ENCODE measurements around the gene ARID3A.
"Not testable (repeated sequence)": the region's sequence is repeated elsewhere in the genome, so short reads cannot be mapped to it uniquely, and the experiment has no call there.

Gene ARID3A

GRCh38 chr19:947707-948539, 22.1 kb downstream of the ARID3A start:
- DNase-seq = no peak

- peak; percentile 27 for DNase-seq
These were observed 23.1 kb downstream of the ARID3A start for GRCh38 chr19:948842-949496.

GRCh38 chr19:950352-951066, 24.7 kb downstream of the ARID3A start:
- DNase-seq = no peak

GRCh38 chr19:952049-952679, 26.3 kb downstream of the ARID3A start:
- no peak for DNase-seq

DNA sequence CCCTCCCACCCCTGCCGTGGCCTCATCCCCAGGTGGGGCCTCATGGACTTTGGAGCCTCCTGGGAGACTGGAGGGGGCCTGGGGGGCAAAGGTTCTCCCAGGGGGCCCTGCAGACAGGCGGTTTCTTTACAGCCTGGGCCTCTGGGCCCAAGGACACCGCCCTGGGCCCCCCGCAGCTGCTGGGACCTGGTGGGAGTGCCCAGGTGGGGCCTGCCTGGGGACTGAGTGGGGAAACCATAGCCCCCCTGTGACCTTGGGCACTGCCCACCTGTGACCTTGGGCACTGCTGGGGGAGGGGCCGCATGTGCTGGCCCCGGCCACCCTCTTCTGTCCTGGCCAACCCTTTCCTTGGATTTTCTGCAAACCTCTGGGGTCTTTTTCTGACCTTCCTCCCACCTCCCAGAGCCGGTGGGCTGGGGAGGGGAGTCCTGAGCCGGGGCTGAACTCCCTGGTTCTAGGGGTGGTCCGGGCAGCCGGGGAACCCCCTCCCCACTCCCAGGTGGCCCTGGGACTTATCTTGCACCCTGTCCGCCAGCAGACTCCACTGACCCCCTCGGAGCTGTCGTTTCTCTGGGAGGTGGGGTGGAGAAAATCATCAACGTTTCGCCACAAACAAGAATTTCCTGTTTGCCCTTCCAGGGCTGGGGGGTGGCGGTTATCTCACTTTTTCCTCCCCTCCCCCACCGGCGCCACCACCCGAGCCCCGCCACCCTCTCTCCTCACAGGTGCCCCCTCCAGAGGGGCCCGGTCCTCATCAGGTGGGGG, 27.0 kb downstream of the ARID3A start:
- DNase-seq = no peak

DNA sequence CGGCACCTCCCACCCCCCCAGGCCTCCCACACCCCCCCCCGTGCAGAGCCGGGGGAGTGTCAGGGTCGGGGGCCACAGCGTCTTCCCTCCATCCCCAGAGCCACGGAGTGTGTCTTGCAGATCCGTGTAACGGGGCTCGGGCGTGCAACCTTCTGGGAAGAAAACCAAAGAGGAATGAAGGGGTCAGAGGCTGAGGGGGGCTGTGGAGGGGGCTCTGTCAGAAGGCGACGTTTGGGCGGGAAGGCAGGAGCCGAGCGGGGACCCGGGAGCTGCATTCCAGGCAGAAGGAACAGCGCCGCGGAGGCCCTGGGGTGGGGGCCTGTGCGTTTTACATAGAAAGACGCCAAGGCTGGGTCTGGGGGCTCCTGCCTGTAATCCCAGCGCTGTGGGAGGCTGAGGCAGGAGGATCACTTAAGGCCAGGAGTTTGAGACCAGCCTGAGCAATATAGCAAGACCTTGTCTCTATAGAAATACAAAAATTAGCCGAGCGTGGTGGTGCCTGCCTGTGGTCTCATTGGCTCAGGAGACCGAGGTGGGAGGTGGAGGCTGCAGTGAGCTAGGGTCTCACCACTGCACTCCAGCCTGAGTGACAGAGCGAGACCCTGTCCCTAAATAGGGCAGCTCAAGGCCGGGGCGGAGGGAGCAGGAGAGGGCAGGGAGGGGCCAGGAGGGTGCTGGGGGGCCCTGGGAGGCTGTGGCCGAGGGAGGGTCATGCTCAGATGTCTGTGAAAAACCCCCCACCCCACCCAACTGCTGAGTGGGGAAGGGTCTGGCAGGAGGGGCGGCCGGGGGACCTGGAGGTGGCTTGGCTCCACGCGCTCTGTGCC, 27.8 kb downstream of the ARID3A start:
- no peak for DNase-seq

- DNase-seq = no peak
These were observed 28.4 kb downstream of the ARID3A start for GRCh38 chr19:954272-954671.

DNA sequence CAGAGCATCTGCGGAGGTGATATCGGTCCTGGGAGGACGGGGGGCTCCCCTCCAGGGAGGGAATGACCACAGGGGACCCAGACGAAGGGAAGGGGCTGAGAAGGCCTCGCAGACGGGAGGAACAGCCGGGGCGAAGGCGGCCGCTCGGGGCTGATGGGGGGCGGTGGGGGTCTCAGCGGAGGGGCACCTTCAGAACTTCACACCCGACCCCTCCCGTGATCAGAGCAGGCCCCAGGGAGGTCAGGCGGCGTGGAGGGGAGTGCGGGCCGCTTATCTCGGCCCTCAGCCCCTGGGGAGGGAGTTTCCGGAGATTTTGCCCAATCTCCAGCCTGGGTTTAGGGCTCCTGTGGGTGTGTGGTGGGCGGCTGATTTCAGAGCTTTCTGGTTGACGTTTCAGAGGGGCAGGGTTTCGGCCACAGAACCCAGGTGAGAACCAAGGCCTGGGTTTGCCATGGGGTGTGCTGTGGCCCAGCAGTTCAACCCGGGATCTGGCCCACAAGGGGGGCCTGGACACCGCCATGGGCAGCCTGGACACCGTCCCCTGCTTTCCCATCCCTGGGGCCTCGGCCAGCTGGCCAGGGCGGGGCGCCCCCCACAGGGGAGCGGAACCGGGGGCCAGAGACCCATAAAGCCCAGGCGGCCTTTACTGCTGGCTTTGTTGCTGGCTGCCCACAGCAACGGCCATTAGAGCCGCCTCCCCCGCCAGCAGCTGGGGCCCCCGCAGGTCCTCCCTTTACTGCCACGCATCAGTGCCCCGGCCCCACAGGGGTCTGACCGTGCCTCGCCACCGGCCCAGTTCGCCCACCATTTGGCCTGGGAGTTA, 29.0 kb downstream of the ARID3A start:
- no peak for DNase-seq

DNA sequence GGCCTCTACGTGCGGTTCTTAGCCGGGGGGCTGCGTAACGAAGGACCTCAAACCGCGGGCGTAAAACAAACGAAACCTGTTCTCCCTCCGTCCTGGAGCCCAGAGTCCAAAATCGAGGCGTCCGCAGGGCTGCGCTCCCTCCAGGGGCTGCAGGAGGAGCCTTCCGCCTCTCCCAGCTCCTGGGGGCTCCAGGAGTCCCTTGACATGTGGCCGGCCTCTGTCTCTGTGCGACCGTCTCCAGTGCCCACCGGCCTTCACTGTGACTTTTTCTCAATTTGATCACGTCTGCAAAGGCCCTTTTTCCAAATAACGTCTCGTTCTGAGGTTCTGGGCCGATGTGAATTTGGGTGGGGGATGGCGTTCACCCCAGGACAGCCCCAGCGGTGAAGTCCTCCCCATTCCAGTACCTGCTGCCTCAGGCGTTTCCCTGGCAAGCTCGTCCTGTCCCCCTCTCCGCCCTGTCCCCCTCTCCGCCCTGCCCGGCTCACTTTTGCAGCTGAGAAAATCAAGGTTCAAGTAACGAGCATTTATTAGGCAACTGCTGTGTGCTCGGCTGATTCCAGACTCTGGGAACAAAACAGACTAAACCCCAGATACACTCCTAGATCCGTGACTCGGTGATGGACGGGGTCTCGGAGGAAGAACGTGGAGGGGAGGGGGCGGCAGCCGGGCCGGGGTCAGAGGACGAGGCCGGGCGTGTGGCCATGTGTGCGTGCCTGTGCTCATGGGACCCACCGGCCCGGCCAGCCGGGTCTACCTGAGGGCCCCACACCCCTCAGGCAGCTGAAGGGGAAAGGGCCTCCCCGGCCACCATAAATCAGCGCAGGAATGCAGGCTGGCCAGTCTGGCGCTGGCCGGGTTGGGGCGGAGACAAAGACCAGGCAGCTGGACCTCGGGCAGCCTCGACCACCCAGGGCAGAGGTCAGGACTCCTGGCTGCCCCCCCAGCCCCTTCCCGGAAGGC, 30.2 kb downstream of the ARID3A start:
- DNase-seq = no peak

DNA sequence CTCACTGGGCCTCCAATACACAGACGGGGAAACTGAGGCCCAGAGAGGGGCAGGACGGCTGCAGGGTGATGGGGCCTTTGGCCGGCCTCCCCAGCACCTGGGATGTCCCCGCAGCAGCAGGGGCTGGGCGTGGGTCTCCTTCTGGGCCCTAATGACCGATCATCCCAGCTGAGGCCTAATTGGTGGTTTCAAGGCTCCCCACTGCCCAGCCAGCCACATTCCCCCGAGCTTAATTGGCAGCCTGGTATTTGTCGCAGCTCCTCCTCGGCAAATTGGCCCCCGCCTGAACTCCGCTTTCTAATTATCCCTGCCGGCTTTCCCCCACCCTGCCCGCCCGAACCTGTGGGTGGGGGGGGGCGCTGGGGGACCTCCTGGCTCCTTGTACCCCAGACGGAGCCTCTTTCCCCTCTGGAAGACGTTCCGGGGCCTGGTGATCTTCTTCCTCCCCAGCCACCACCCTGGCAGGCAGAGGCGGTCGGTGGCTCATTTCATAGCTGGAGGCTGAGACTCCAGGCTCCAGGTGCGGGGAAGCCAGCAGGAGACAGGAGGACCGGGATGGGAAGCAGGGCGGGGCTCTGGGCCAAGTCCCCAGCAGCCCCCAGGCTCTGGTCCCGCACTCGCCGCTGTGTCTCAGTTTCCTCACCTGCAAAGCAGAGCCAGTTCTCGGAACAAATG, 31.1 kb downstream of the ARID3A start:
- DNase-seq = no peak

DNA sequence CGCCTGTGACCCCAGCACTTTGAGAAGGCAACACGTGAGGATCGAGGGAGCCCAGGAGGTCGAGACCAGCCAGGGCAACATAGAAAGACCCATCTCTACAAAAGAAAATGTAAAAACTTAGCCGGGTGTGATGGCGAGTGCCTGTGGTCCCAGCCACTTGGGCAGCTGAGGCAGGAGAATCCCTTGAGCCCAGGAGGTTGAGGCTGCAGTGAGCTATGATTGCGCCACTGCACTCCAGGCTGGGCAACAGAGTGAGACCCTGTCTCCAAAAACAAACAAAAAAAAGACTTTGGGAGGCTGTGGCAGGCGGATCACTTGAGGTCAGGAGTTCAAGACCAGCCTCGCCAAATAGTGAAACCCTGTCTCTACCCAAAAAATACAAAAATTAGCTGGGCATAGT, 31.7 kb downstream of the ARID3A start:
- DNase-seq = not testable (repeated sequence)

DNA sequence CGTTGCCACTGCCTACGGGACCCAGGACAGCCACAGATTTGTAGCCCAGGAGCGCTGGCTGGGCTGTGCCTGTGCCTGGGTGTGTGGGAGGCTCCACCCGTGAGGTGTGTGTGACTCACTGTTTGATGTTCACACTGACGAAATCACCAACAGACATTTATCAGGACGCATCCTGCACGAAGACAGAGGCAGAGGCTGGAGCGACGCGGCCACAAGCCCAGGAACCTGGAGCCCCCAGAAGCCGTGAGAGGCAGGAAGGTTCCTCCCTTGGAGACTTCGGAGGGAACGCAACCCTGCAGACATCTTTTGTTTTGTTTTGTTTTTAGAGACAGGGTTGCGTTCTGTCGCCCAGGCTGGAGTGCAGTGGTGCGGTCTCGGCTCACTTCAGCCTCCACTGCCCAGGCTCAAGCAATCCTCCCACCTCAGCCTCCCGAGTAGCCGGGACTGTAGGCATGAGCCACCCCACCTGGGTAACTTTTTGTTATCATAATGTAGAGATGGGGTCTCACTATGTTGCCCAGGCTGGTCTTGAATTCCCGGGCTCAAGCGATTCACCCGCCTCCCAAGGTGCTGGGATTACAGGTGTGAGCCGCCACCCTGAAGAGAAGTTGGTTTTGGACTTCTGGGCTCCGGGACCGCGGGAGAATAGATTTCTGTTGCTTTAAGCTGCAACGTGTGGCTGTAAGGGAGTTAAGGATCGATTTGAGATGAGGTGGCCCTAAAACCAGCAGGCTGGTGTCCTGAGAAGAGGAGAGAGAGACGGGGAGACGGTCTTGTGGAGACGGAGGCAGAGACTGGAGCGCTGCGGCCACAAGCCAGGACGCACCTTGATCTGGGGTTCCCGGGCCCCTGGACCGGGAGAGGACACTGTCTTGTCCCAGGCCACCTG, 33.4 kb downstream of the ARID3A start:
- no peak for DNase-seq

- DNase-seq = no peak
These were observed 34.2 kb downstream of the ARID3A start for GRCh38 chr19:960020-960419.

- no peak for DNase-seq
These were observed 34.7 kb downstream of the ARID3A start for GRCh38 chr19:960601-960938.

DNA sequence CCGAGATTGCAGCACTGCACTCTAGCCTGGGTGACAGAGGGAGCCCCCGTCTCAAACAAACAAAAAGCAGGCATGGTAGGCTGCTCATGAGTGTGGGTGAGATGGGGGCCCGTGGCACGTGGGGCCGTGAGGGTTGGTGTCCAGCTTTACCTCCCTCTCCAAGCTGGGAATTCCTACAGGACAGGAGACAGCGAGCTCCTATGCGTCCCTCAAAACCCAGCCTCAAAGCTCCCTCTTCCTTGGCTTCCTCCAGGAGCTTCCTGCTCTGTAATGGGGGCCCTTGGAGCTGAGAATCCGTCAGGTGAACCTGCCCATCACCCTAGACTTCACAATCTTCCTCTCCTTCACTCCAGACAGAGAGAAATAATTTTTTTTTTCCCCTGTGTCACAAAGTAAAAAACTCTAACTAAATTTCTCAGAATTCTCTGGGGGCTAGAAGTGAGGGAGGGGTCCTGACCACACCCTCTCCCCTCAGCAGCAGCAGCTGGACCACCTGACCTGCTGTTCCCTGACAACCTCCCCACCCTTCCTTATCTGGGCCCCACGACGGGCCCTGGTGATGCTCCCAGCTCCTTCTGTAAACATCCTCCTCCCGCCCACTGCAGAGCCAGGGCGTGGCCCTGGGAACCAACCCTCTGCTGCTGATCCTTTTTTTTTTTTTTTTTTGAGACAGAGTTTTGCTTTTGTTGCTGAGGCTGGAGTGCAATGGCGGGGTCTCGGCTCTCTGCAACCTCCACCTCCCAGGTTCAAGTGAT, 36.2 kb downstream of the ARID3A start:
- no peak for DNase-seq

DNA sequence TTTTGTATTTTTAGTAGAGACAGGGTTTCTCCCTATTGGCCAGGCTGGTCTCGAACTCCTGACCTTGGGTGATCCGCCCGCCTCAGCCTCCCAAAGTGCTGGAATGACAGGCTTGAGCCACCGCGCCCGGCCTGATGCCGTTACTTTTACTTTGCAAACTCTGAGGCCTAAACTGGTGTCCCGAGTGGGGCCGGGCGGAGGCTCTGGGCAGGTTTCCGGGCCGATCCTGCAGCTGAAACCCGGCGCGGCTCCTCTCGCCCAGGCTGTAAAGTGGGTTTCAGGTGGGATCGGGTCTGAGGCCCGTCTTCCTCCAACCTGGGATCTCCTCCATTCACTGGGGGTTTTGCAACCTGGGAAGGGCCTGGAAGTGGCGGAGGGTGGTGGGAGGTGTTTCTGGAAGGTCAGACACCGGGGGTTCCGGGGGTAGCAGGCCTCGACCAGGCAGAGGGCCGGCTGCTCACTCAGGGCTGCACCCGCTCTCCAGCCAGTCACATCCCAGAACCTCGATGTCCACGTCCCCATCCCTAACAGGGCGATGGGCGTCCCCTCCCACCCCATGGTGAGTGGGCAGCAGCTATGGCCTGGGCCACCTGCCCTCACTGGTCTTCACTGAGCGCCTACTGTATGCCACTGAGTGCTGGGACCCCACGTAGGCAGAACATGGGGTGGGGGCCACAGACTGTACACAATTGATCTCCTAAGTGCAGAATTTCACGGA, 37.0 kb downstream of the ARID3A start:
- DNase-seq = no peak
